ENCODE measurements around the gene CHURC1. TPM values are rescaled to one million over a fixed set of nuclear protein-coding genes. Genes with fewer than 3 reads are reported as not detected.

Gene CHURC1
- polyA plus RNA-seq (65.4 to 126 TPM (median 74.8 TPM) in 3 replicates), polyA minus RNA-seq (8.0 to 26.2 TPM (median 15.6 TPM) in 3 replicates)
- polyA plus RNA-seq (2011; ENCODE audit: low read depth) = 177 TPM
- polyA plus RNA-seq (2011; cell fraction: cytosol; rRNA removed) = 75.1 and 123 TPM in 2 replicates
- polyA plus RNA-seq (2011; cell fraction: nucleus; rRNA removed) = 46.9 and 57.5 TPM in 2 replicates
- 42.0 and 50.4 TPM in 2 replicates for polyA plus RNA-seq (2012; ENCODE audit: low replicate concordance)
- polyA minus RNA-seq (2011; cell fraction: cytosol; rRNA and poly(A)+ RNA removed) = 23.8 TPM
- polyA minus RNA-seq (2011; cell fraction: nucleus; rRNA and poly(A)+ RNA removed) = 13.8 and 23.0 TPM in 2 replicates

DNA sequence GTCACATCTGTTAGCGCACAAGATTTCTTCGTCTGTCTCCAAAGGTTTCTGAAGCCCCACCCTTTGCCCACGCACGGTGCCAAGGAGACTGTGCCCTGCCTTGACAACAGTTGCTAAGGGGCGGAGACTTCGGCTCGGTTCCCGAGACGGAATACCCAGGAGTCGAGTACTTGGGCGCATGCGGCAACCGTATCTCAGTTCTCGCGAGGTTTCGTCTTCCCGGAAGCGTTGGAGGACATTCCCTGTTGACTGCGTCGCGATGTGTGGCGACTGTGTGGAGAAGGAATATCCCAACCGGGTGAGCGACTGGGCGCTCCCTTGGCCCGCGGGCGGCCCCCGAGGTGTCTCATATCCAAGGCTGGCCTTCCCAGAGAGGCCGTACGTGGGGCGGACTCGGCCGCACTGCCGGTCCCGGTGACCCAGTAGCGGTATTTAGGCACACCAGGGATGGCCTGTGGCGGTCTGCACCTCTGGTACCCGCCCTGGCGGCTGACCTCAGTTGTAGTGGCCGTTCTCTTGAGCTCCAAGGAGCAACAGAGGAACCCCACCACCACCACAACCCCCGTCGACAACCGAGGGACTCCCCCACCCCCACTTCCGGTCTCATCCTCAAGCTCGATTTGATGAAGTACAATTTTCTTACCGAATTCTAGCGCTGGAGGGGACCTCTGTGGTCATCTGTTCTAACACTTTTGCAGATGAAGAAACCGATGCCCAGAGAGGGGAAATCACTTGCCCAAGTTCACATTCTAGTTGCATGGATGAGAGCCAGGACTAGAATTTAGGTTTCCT lies at the start of gene CHURC1:
Gene CHURC1 (plus strand): TSS at position 219 of the 792 bp plus-strand sequence. CDS start 41 bp downstream, at position 260.
- Histone ChIP-seq H3K27ac (ENCODE audit: control insufficient read depth, insufficient read depth, low read length) (peak within 1 kb of the TSS; percentile 92), H2AFZ (ENCODE audit: control insufficient read depth, low read length) (peak within 1 kb of the TSS; percentile 96), H3K9me3 (ENCODE audit: control insufficient read depth, low read depth, low read length) (no peaks in the 10 kb centered on the region), H3K36me3 (ENCODE audit: control insufficient read depth in 2 of 2, extremely low read depth in 1 of 2, insufficient read depth in 2 of 2, low read length in 2 of 2) (no peaks in the 10 kb centered on the region), H4K20me1 (ENCODE audit: control insufficient read depth, extremely low read depth, insufficient read depth, low read length) (no peaks in the 10 kb centered on the region), H3K4me1 (ENCODE audit: control insufficient read depth, extremely low read depth, insufficient read depth, low read length) (peaks cover 15% of the 10 kb centered on the region), H3K4me2 (ENCODE audit: control insufficient read depth, extremely low read depth, insufficient read depth, low read depth, low read length) (peak within 1 kb of the TSS; percentile 100), H3K9me1 (ENCODE audit: control insufficient read depth, extremely low read depth, insufficient read depth, low read length) (no peaks in the 10 kb centered on the region), H3K9ac (ENCODE audit: control insufficient read depth, extremely low read depth, insufficient read depth, low read length) (peak within 1 kb of the TSS; percentile 97), H3K4me3 (ENCODE audit: control insufficient read depth in 2 of 3, extremely low read depth in 1 of 3, insufficient read depth in 2 of 3, low read depth in 1 of 3, low read length in 3 of 3) (peak within 1 kb of the TSS; percentile 78 to 99 (median 81)), H3K27me3 (ENCODE audit: control insufficient read depth, extremely low read depth, insufficient read depth, low read length) (no peaks in the 10 kb centered on the region), H3K79me2 (ENCODE audit: control insufficient read depth, insufficient read depth, low read length) (peaks cover 46% of the 10 kb centered on the region)
- FAIRE-seq = peak; percentile 92
- dilution Hi-C loops (cut with MboI; ENCODE audit: extremely low pct_ligation_motif_present, low sequenced_read_pairs) = no loop called here
- TF ChIP-seq EZH2 (IDR thresholded peaks at IDR 0.05; ENCODE audit: low read length) (no peak), CTCF (optimal IDR thresholded peaks at IDR 0.05 in 1 of 3, IDR thresholded peaks at IDR 0.05 in 1 of 3, conservative IDR thresholded peaks at IDR 0.05 in 1 of 3; ENCODE audit: extremely low read depth in 1 of 3, insufficient read depth in 2 of 3, low read length in 3 of 3) (no peak)
- DNase-seq (ENCODE audit: low read depth, low spot score) = peak; percentile 97

DNA sequence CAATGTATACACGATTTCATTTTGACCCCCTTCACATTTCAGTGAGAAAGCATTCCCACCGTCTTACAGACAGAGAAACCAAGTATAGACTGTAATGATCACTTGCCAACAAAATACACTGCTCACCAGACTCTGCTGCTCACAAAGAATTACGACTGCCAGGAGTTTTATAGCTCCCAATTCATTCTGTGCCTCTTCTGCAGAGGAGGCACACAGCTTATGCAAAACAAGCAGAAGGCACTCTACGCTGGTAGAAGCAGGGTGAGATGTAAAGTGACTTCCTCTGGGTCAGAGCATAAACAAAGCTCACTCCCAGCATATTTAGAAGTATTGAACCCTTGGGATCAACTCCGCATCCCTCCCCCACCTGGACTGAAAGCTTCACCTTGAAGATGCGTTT lies 49.1 kb upstream of the CHURC1 start:
- dilution Hi-C loops (cut with MboI; ENCODE audit: extremely low pct_ligation_motif_present, low sequenced_read_pairs) = no loop called here
- no peaks in the 10 kb centered on the region for H3K9me3 ChIP-seq (ENCODE audit: control insufficient read depth, low read depth, low read length)
- no peak overlapping the region for H3K27ac ChIP-seq (ENCODE audit: control insufficient read depth, insufficient read depth, low read length)
- no peak overlapping the region for H3K9ac ChIP-seq (ENCODE audit: control insufficient read depth, extremely low read depth, insufficient read depth, low read length)
- H3K79me2 ChIP-seq (ENCODE audit: control insufficient read depth, insufficient read depth, low read length) = no peaks in the 10 kb centered on the region
- TF ChIP-seq CTCF (optimal IDR thresholded peaks at IDR 0.05 in 1 of 3, IDR thresholded peaks at IDR 0.05 in 1 of 3, conservative IDR thresholded peaks at IDR 0.05 in 1 of 3; ENCODE audit: extremely low read depth in 1 of 3, insufficient read depth in 2 of 3, low read length in 3 of 3) = no peak
- no peak for TF ChIP-seq EZH2 (IDR thresholded peaks at IDR 0.05; ENCODE audit: low read length)
- FAIRE-seq (no peak), DNase-seq (ENCODE audit: low read depth, low spot score) (no peak)
- no peaks in the 10 kb centered on the region for H3K36me3 ChIP-seq (ENCODE audit: control insufficient read depth in 2 of 2, extremely low read depth in 1 of 2, insufficient read depth in 2 of 2, low read length in 2 of 2)
- no peaks in the 10 kb centered on the region for H3K9me1 ChIP-seq (ENCODE audit: control insufficient read depth, extremely low read depth, insufficient read depth, low read length)
- H3K4me3 ChIP-seq (ENCODE audit: control insufficient read depth in 2 of 3, extremely low read depth in 1 of 3, insufficient read depth in 2 of 3, low read depth in 1 of 3, low read length in 3 of 3) = no peak overlapping the region
- no peaks in the 10 kb centered on the region for H3K4me1 ChIP-seq (ENCODE audit: control insufficient read depth, extremely low read depth, insufficient read depth, low read length)
- no peak overlapping the region for H3K4me2 ChIP-seq (ENCODE audit: control insufficient read depth, extremely low read depth, insufficient read depth, low read depth, low read length)
- no peak overlapping the region for H2AFZ ChIP-seq (ENCODE audit: control insufficient read depth, low read length)
- peaks cover 20% of the 10 kb centered on the region for H3K27me3 ChIP-seq (ENCODE audit: control insufficient read depth, extremely low read depth, insufficient read depth, low read length)
- no peaks in the 10 kb centered on the region for H4K20me1 ChIP-seq (ENCODE audit: control insufficient read depth, extremely low read depth, insufficient read depth, low read length)

Data from keratinocyte (primary cell).